Pancreas (tissue), 10 donors: Measurements from ENCODE around the gene NDUFS6. TPM values are rescaled to one million over a fixed set of nuclear protein-coding genes. Genes with fewer than 3 reads are reported as not detected.

Experiments used
- ATAC-seq, 4 donors: fragments of 200-7000 bp; cut with Tn5 transposase; one replicate each; pipeline versions ENCODE4 v1.8.0 to v1.9.1; 2020; ENCODE audit warnings: mild to moderate bottlenecking in 4 of 4, moderate library complexity in 4 of 4
- DNase-seq, 6 donors: peaks; one replicate each; pipeline ENCODE4 v3.0.0-alpha.2; 2020
- FAIRE-seq: peaks from 2 replicates; lab custom pipeline; 2012; peaks lifted over from hg19 to GRCh38; lab: Jason Lieb, UNC
- H3K27ac ChIP-seq, 4 donors: fragments of 200-600 bp; sonication (generic); 1 replicate in 3 of 4; 2 replicates in 1 of 4; pipeline versions ENCODE4 v1.5.0 to v1.8.0; 2020
- H3K27me3 ChIP-seq, 4 donors: fragments of 200-600 bp; one replicate each; pipeline ENCODE4 v1.8.0; 2021
- H3K36me3 ChIP-seq, 3 donors: fragments of 200-600 bp; sonication (generic) in 1 of 3; one replicate each; pipeline versions ENCODE4 v1.5.0 to v1.8.0; 2020 to 2021
- H3K4me1 ChIP-seq, 3 donors: fragments of 200-600 bp; one replicate each; pipeline ENCODE4 v1.8.0; 2021
- H3K4me3 ChIP-seq, 4 donors: fragments of 200-600 bp; sonication (generic) in 2 of 4; one replicate each; pipeline versions ENCODE4 v1.5.0 to v1.8.0; 2020 to 2021
- H3K9me3 ChIP-seq, 4 donors: fragments of 200-600 bp; one replicate each; pipeline ENCODE4 v1.8.0; 2021
- CTCF ChIP-seq, 4 donors: fragments of 200-600 bp; sonication (generic) in 3 of 4; IDR thresholded peaks; one replicate each; pipeline versions ENCODE4 v1.5.0 to v1.8.0; 2021; ENCODE audit warnings: antibody characterized with exemption in 4 of 4
- WGBS, 2 donors: extraction: QIAGEN DNeasy Blood & Tissue Kit; methylation state at CpG; one replicate each; pipeline ENCODE4 v1.1.7; 2013; 5-methylcytosine and 5-hydroxymethylcytosine counted together
- intact Hi-C, 3 donors: fragments of 100-400 bp; cut with DNase I; formaldehyde crosslinking; loops; one replicate each; pipeline versions ENCODE4 v1.11.1 to v1.14.2; 2022
- polyA plus RNA-seq, 2 donors: library from polyadenylated mRNA; stranded (reverse); fragments of 200-250 nt; gene quantifications; one replicate each; pipeline ENCODE4 v1.2.3, GENCODE V29; 2013
- total RNA-seq, 6 donors: library from RNA; stranded (reverse); fragmentation: NEBNext Ultra II Directional in 4 of 6; extraction: Animal tissue kit (Norgen Biotek cat#: 25700) in 4 of 6; gene quantifications; one replicate each; pipeline versions ENCODE4 v1.2.1 to v1.2.4, GENCODE V29; 2021 to 2023
- donor health status: healthy with polysubstance abuse.
- donor health status: DM: no; HTN: no; CAD: no; lungs with moderate emphysema.
- donor health status: DM: no; HTN: no; CAD: no.
- donor health status: control.
- donor health status: control.
- donor health status: Bipolar disorder and iron deficiency.
- donor health status: DM: yes; HTN: yes; CAD: no.
- donor health status: DM: no; HTN: no; CAD: no.
- donor health status: DM: no; HTN: no; CAD: no.
- donor health status: DM: yes; HTN: yes; CAD: no.

Gene NDUFS6
- total and polyA plus RNA-seq, 8 donors = 8.2 to 41.9 (median 14.2) TPM

GRCh38 chr5:1834721-1835429 lies 33.7 kb downstream of the NDUFS6 start:
- FAIRE-seq (no peak), ATAC-seq (no peak), DNase-seq (no peak)
- intact Hi-C loops = no loop called here
- TF ChIP-seq CTCF (IDR thresholded peaks at IDR 0.05) = no peak
- H3K4me3 ChIP-seq = no peak overlapping the region
- no peak overlapping the region for H3K27ac ChIP-seq
- H3K27me3 ChIP-seq = no peaks in the 10 kb centered on the region
- 59 to 68% methylated on average over 21 of the region's 21 CpGs for WGBS, 2 donors
- no peaks in the 10 kb centered on the region for H3K4me1 ChIP-seq
- no peaks in the 10 kb centered on the region for H3K36me3 ChIP-seq
- H3K9me3 ChIP-seq = no peaks in the 10 kb centered on the region

GRCh38 chr5:1835431-1835830 lies 34.2 kb downstream of the NDUFS6 start:
- TF ChIP-seq CTCF (IDR thresholded peaks at IDR 0.05) = no peak
- Histone ChIP-seq H3K9me3 (no peaks in the 10 kb centered on the region), H3K4me1 (no peaks in the 10 kb centered on the region), H3K4me3 (no peak overlapping the region), H3K27ac (no peak overlapping the region), H3K36me3 (no peaks in the 10 kb centered on the region), H3K27me3 (peaks cover 0 to 4% (median 0%) of the 10 kb centered on the region in 4 donors)
- WGBS, 2 donors = 77 to 86% methylated on average over 13 of the region's 13 CpGs
- intact Hi-C loops = no loop called here
- FAIRE-seq (no peak), DNase-seq (no peak), ATAC-seq (no peak)

- H3K27ac ChIP-seq = no peak overlapping the region
- no peaks in the 10 kb centered on the region for H3K36me3 ChIP-seq
- H3K9me3 ChIP-seq = no peaks in the 10 kb centered on the region
- ATAC-seq = peak in 1 of 4 donors; percentile 40
- TF ChIP-seq CTCF (IDR thresholded peaks at IDR 0.05) = no peak
- DNase-seq = no peak
- intact Hi-C loops = no loop called here
- no peak for FAIRE-seq
- no peaks in the 10 kb centered on the region for H3K4me1 ChIP-seq
- no peak overlapping the region for H3K4me3 ChIP-seq
- peaks cover 0 to 6% (median 0%) of the 10 kb centered on the region in 4 donors for H3K27me3 ChIP-seq
- WGBS, 2 donors = 32 to 33% methylated on average over 23 of the region's 23 CpGs
These were observed 35.1 kb downstream of the NDUFS6 start for GRCh38 chr5:1836176-1836890.

- TF ChIP-seq CTCF (IDR thresholded peaks at IDR 0.05) = no peak
- intact Hi-C loops = no loop called here
- peaks cover 0 to 6% (median 0%) of the 10 kb centered on the region in 4 donors for H3K27me3 ChIP-seq
- no peak overlapping the region for H3K27ac ChIP-seq
- H3K9me3 ChIP-seq = no peaks in the 10 kb centered on the region
- H3K4me1 ChIP-seq = no peaks in the 10 kb centered on the region
- ATAC-seq (no peak), DNase-seq (no peak), FAIRE-seq (no peak)
- 71 to 77% methylated on average over 32 of the region's 32 CpGs for whole genome bisulfite sequencing, 2 donors
- H3K4me3 ChIP-seq = no peak overlapping the region
- no peaks in the 10 kb centered on the region for H3K36me3 ChIP-seq
These were observed 36.0 kb downstream of the NDUFS6 start for GRCh38 chr5:1836891-1837880.
